PC-9 (cell line): Measurements from ENCODE around the gene ZNF845.

Experiments used
- EZH2 ChIP-seq: fragments of 200-600 bp; sonication (generic); IDR thresholded peaks from 2 replicates; pipeline ENCODE4 v1.8.0; 2017; ENCODE audit warnings: antibody characterized with exemption, low read depth
- TF ChIP-seq, protein P1 (sequence below): fragments of 200-600 bp; sonication (generic); conservative IDR thresholded peaks from 2 replicates; pipeline ENCODE4 v1.6.1; 2017; ENCODE audit warnings: mixed run types, antibody characterized with exemption, mild to moderate bottlenecking, moderate library complexity

DNA sequence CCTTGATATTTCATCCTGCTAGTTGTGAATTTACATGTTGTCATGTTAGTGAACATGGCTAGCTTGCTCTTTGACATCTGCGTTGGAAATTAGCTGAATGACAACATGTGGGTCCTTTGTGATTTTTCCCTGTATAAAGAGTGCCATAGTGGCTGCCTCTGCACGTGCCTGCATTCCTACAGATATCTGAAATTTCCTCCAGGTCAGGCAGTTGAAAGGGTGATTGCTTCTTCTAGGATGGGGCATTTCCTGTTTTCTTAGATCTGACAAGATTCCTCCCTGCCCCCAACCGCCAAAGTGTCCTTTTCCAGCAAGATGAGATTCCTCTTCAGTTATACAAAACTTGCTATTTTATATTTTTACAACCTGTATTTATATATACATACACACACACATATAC is 40.7 kb downstream of the ZNF845 start:
- TF ChIP-seq, protein P1, sequence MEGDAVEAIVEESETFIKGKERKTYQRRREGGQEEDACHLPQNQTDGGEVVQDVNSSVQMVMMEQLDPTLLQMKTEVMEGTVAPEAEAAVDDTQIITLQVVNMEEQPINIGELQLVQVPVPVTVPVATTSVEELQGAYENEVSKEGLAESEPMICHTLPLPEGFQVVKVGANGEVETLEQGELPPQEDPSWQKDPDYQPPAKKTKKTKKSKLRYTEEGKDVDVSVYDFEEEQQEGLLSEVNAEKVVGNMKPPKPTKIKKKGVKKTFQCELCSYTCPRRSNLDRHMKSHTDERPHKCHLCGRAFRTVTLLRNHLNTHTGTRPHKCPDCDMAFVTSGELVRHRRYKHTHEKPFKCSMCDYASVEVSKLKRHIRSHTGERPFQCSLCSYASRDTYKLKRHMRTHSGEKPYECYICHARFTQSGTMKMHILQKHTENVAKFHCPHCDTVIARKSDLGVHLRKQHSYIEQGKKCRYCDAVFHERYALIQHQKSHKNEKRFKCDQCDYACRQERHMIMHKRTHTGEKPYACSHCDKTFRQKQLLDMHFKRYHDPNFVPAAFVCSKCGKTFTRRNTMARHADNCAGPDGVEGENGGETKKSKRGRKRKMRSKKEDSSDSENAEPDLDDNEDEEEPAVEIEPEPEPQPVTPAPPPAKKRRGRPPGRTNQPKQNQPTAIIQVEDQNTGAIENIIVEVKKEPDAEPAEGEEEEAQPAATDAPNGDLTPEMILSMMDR = no peak
- TF ChIP-seq EZH2 = no peak
